NCI-H345 treated with DMSO at 0.1 percent for 48 hours (cell line): ENCODE data around the gene CCDC116.
"Not testable (repeated sequence)": the region's sequence is repeated elsewhere in the genome, so short reads cannot be mapped to it uniquely, and the experiment has no call there.

Source experiments
- DNase-seq: peaks from one replicate; lab custom pipeline; 2025; ENCODE audit not compliant: unreplicated experiment; lab: John Stamatoyannopoulos, UW

The CCDC116 gene

GRCh38 chr22:21651521-21652009 lies 19.0 kb downstream of the CCDC116 start:
- no peak for DNase-seq

- DNase-seq = peak; percentile 73
These were observed 19.5 kb downstream of the CCDC116 start for GRCh38 chr22:21652010-21652546.

- DNase-seq = no peak
These were observed 20.3 kb downstream of the CCDC116 start for GRCh38 chr22:21652547-21653545.

- DNase-seq = no peak
These were observed 24.4 kb downstream of the CCDC116 start for GRCh38 chr22:21657020-21657359.

GRCh38 chr22:21657360-21658032 lies 24.9 kb downstream of the CCDC116 start:
- peak; percentile 70 for DNase-seq

- no peak for DNase-seq
These were observed 27.4 kb downstream of the CCDC116 start for GRCh38 chr22:21659864-21660525.

- DNase-seq = no peak
These were observed 28.3 kb downstream of the CCDC116 start for GRCh38 chr22:21660904-21661303.

GRCh38 chr22:21661991-21662390 lies 29.4 kb downstream of the CCDC116 start:
- DNase-seq = no peak

GRCh38 chr22:21663738-21664137 lies 31.2 kb downstream of the CCDC116 start:
- no peak for DNase-seq

- DNase-seq = no peak
These were observed 32.7 kb downstream of the CCDC116 start for GRCh38 chr22:21665047-21665851.

GRCh38 chr22:21666786-21667185 lies 34.2 kb downstream of the CCDC116 start:
- no peak for DNase-seq

- peak; percentile 11 for DNase-seq
These were observed 36.5 kb downstream of the CCDC116 start for GRCh38 chr22:21669026-21669425.

- DNase-seq = no peak
These were observed 39.6 kb downstream of the CCDC116 start for GRCh38 chr22:21672107-21672629.

GRCh38 chr22:21673534-21674321 lies 41.2 kb downstream of the CCDC116 start:
- DNase-seq = no peak

GRCh38 chr22:21674638-21675245 lies 42.2 kb downstream of the CCDC116 start:
- no peak for DNase-seq

GRCh38 chr22:21677606-21678443 lies 45.3 kb downstream of the CCDC116 start:
- peak; percentile 82 for DNase-seq

- DNase-seq = not testable (repeated sequence)
These were observed 46.3 kb downstream of the CCDC116 start for GRCh38 chr22:21678842-21679241.

- DNase-seq = no peak
These were observed 46.8 kb downstream of the CCDC116 start for GRCh38 chr22:21679383-21679782.
